HL-60 (cell line): Measurements from ENCODE around the gene ACSS3.

Source experiments
- DNase-seq, 2 experiments: peaks; one replicate each; pipeline ENCODE4 v3.0.0-alpha.2; 2010 to 2020; ENCODE audit warnings: low read depth in 1 of 2, low spot score in 1 of 2
- H3K27ac ChIP-seq: fragments of 250-450 bp; sonication (Bioruptor Pico); replicated peaks from 2 replicates; pipeline ENCODE4 v1.5.1; 2020; ENCODE audit warnings: mild to moderate bottlenecking, moderate library complexity
- H3K27me3 ChIP-seq: fragments of 250-450 bp; sonication (Bioruptor Pico); 2 replicates; pipeline ENCODE4 v1.5.1; 2021; ENCODE audit warnings: mild to moderate bottlenecking, moderate library complexity; ENCODE audit not compliant: insufficient read depth, poor library complexity, severe bottlenecking
- H3K4me3 ChIP-seq: replicated peaks from 2 replicates; pipeline ENCODE4 v1.5.1; 2011; ENCODE audit warnings: mild to moderate bottlenecking, control low read depth, low read length; ENCODE audit not compliant: insufficient read depth
- GABPA ChIP-seq: IDR thresholded peaks from 2 replicates; pipeline ENCODE4 v1.6.1; 2012; ENCODE audit warnings: low read depth
- POLR2AphosphoS5 ChIP-seq: IDR thresholded peaks from 2 replicates; pipeline ENCODE4 v1.6.1; 2012; ENCODE audit warnings: low read depth
- SPI1 ChIP-seq: IDR thresholded peaks from 2 replicates; pipeline ENCODE4 v1.6.1; 2012; ENCODE audit warnings: low read depth, mild to moderate bottlenecking, borderline replicate concordance
- TF ChIP-seq, protein P1 (sequence below): IDR thresholded peaks from one replicate; pipeline ENCODE4 v1.5.1; 2011; ENCODE audit warnings: low read length, control low read depth, inconsistent platforms; ENCODE audit not compliant: insufficient read depth
- TF ChIP-seq, protein P2 (sequence below): IDR thresholded peaks from 2 replicates; pipeline ENCODE4 v1.6.1; 2012; ENCODE audit warnings: low read depth; ENCODE audit not compliant: insufficient replicate concordance

ACSS3 gene

DNA sequence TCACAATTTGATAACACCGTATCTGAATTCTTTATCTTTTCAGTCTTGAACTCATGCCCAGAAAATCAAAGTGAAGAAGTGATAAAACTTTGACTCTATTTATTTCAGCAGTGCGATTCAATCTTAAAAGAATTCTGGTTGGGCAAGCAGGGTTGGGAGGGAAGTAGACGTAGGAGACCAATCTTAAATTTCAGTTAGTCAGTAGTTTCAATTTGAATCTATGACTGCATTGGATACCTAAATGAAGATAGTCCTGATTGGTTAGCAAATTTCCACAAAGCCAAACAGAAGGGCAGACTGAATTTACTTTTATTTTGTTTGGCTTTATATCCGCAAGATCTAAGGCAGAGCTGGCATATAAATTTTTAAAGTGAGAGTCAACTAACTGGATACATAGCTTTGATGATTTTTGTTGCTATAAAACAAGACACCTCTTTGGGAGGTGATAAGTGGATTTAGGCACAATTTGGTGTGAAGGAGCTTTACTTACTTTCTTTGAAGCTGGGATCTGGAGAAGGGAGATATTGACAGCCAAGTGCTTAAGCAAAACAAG lies 2.6 kb downstream of the ACSS3 start:
- H3K27me3 ChIP-seq, result peaks cover 25% of the 10 kb centered on the region
- no peak for DNase-seq
- no peak overlapping the region for H3K4me3 ChIP-seq
- TF ChIP-seq POLR2AphosphoS5 (no peak), SPI1 (no peak), GABPA (no peak)
- TF ChIP-seq, protein P1, sequence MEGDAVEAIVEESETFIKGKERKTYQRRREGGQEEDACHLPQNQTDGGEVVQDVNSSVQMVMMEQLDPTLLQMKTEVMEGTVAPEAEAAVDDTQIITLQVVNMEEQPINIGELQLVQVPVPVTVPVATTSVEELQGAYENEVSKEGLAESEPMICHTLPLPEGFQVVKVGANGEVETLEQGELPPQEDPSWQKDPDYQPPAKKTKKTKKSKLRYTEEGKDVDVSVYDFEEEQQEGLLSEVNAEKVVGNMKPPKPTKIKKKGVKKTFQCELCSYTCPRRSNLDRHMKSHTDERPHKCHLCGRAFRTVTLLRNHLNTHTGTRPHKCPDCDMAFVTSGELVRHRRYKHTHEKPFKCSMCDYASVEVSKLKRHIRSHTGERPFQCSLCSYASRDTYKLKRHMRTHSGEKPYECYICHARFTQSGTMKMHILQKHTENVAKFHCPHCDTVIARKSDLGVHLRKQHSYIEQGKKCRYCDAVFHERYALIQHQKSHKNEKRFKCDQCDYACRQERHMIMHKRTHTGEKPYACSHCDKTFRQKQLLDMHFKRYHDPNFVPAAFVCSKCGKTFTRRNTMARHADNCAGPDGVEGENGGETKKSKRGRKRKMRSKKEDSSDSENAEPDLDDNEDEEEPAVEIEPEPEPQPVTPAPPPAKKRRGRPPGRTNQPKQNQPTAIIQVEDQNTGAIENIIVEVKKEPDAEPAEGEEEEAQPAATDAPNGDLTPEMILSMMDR, result no peak
- TF ChIP-seq, protein P2, sequence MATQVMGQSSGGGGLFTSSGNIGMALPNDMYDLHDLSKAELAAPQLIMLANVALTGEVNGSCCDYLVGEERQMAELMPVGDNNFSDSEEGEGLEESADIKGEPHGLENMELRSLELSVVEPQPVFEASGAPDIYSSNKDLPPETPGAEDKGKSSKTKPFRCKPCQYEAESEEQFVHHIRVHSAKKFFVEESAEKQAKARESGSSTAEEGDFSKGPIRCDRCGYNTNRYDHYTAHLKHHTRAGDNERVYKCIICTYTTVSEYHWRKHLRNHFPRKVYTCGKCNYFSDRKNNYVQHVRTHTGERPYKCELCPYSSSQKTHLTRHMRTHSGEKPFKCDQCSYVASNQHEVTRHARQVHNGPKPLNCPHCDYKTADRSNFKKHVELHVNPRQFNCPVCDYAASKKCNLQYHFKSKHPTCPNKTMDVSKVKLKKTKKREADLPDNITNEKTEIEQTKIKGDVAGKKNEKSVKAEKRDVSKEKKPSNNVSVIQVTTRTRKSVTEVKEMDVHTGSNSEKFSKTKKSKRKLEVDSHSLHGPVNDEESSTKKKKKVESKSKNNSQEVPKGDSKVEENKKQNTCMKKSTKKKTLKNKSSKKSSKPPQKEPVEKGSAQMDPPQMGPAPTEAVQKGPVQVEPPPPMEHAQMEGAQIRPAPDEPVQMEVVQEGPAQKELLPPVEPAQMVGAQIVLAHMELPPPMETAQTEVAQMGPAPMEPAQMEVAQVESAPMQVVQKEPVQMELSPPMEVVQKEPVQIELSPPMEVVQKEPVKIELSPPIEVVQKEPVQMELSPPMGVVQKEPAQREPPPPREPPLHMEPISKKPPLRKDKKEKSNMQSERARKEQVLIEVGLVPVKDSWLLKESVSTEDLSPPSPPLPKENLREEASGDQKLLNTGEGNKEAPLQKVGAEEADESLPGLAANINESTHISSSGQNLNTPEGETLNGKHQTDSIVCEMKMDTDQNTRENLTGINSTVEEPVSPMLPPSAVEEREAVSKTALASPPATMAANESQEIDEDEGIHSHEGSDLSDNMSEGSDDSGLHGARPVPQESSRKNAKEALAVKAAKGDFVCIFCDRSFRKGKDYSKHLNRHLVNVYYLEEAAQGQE, result no peak
- no peak overlapping the region for H3K27ac ChIP-seq

DNA sequence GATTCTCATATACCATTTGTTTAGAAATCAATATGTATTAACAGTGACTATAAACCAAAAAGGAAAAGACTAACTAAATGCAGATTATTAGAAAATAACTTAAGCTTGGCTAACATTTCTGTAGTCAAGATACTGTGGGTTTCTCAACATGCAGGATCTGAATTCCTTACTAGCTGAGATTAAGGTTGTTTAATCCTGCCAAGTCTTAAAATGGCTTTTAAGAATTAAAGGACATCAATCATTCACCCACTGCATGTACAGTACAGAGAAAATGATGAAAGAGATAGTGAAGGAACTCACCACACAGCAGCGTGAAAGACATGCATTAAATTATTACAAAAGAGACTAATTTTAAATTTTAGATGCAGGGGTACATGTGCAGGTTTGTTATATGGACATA lies 3.8 kb downstream of the ACSS3 start:
- no peak for TF ChIP-seq SPI1
- TF ChIP-seq, protein P1, result no peak
- no peak for TF ChIP-seq GABPA
- no peak for TF ChIP-seq POLR2AphosphoS5
- TF ChIP-seq, protein P2, result no peak
- Histone ChIP-seq H3K27me3 (peaks cover 25% of the 10 kb centered on the region), H3K4me3 (no peak overlapping the region), H3K27ac (no peak overlapping the region)
- DNase-seq, result no peak

DNA sequence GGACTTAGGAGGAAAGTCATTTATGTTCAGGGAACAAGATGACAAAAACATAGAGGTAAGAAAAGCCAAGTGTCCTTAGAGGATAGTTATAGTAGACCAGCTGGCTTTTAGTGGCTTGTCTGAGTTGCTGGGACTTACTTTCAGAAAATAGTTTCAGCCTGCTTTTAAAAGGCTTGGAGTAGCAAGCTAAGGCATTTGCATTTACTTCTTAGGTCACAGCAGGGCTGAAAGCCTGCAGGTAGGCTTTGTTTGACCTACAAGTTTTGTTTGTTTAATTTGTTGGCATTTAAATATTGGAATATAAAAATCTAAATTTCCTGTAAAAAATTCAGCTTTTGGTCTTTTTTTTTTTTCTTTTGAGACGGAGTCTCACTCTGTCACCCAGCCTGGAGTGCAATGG lies 5.1 kb downstream of the ACSS3 start:
- no peak for DNase-seq
- TF ChIP-seq, protein P1, result no peak
- Histone ChIP-seq H3K27me3 (peaks cover 13% of the 10 kb centered on the region), H3K4me3 (no peak overlapping the region), H3K27ac (no peak overlapping the region)

DNA sequence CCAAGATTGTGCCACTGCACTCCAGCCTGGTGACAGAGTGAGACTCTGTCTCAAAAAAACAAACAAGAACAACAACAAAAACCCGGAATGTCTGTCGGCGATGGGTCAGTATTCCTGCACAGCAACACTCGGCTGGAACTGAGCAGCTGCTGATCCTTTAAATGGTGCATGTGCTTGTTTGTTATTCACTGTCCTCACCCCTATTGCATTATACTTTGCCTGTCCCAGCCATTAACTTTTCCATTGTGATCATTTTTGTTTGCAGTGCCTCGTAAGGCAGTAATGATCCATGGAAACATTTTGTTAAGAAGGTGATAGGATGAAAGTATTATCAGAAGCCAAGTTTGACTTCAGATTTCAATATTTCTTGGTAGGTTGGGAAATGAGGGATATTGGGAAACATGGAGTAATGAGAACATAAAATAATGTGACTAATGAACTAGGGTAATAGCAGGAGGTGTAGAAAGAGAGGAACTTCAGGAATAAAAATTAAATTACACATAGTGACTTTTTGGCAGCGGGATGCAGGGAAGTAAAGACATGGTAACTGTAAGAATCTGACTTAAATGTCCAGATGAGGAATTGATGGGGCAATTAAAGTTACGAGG lies 6.1 kb downstream of the ACSS3 start:
- H3K4me3 ChIP-seq, result no peak overlapping the region
- no peak for DNase-seq
- H3K27ac ChIP-seq, result no peak overlapping the region
- no peak for TF ChIP-seq POLR2AphosphoS5
- TF ChIP-seq, protein P1, result no peak
- no peak for TF ChIP-seq SPI1
- TF ChIP-seq GABPA, result no peak
- TF ChIP-seq, protein P2, result no peak
- H3K27me3 ChIP-seq, result peaks cover 5% of the 10 kb centered on the region
